Measurements from ENCODE around the gene CADPS. TPM values are rescaled to one million over a fixed set of nuclear protein-coding genes. Genes with fewer than 3 reads are reported as not detected.

CADPS gene
- total and polyA plus RNA-seq, 2 experiments from 2014 or later: 2.8 to 8.1 TPM

GRCh38 chr3:62735510-62735909 is 139.7 kb downstream of the CADPS start:
- H3K9me3 ChIP-seq (ENCODE audit: low read depth): no peaks in the 10 kb centered on the region
- no peaks in the 10 kb centered on the region for H3K4me1 ChIP-seq (ENCODE audit: insufficient read depth)
- no peak for DNase-seq (ENCODE audit: low spot score)
- no peaks in the 10 kb centered on the region for H3K27me3 ChIP-seq
- H2AFZ ChIP-seq: no peak overlapping the region
- 90% methylated on average over 1 of the region's 1 CpG for WGBS (ENCODE audit: low lambda C conversion rate, missing lambda C conversion rate)
- H3K27ac ChIP-seq: no peak overlapping the region
- H3K4me3 ChIP-seq: no peak overlapping the region
- H3K9me2 ChIP-seq (replicated peaks; ENCODE audit: insufficient read depth): no peaks in the 10 kb centered on the region
- H3K36me3 ChIP-seq (replicated peaks; ENCODE audit: insufficient read depth, low read depth): no peaks in the 10 kb centered on the region
- no peak for TF ChIP-seq EZH2 (IDR thresholded peaks at IDR 0.05; ENCODE audit: borderline replicate concordance)
- no peak for TF ChIP-seq EZH2phosphoT487 (IDR thresholded peaks at IDR 0.05; ENCODE audit: low read depth, severe bottlenecking, unreplicated experiment)
- TF ChIP-seq, protein P1, sequence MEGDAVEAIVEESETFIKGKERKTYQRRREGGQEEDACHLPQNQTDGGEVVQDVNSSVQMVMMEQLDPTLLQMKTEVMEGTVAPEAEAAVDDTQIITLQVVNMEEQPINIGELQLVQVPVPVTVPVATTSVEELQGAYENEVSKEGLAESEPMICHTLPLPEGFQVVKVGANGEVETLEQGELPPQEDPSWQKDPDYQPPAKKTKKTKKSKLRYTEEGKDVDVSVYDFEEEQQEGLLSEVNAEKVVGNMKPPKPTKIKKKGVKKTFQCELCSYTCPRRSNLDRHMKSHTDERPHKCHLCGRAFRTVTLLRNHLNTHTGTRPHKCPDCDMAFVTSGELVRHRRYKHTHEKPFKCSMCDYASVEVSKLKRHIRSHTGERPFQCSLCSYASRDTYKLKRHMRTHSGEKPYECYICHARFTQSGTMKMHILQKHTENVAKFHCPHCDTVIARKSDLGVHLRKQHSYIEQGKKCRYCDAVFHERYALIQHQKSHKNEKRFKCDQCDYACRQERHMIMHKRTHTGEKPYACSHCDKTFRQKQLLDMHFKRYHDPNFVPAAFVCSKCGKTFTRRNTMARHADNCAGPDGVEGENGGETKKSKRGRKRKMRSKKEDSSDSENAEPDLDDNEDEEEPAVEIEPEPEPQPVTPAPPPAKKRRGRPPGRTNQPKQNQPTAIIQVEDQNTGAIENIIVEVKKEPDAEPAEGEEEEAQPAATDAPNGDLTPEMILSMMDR (IDR thresholded peaks at IDR 0.05; ENCODE audit: poor library complexity): no peak
- H3K4me2 ChIP-seq: no peak overlapping the region
- no peaks in the 10 kb centered on the region for H3K79me2 ChIP-seq
- no peaks in the 10 kb centered on the region for H4K20me1 ChIP-seq (ENCODE audit: insufficient read depth, poor library complexity, severe bottlenecking)

DNA sequence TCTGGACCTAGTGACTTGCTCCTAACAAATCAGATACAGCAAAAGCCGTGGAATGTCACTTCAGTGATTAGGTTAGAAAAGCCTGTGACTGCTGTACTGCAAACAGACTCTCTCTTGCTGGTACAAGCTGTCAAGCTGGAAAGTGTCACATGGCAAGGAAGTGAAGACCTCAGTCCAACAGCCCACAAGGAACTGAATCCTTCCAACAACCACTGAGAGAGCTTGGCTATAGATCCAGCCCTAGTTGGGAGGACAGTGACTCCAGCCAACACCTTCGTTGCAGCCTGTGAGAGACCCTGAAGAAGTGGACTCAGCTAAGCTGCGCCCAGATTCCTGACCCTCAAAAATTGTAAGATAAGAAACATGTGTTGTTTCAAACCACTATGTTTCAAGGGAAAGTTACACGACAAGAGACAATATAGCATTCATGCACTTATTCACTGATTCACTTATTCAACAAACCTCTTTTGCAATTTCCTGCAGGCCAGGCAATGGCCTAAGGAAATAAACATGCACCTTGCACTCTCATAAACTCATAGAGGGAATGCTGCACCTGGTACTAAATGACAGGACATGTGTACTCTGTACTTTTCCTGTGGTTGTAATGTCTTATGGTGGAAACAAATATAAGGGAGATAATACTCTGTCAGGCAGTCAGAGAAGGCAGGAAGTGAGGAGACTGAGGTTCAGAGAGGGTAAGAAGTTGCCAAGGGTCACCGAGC is 142.9 kb downstream of the CADPS start:
- H3K27me3 ChIP-seq: no peaks in the 10 kb centered on the region
- H3K27ac ChIP-seq: peak overlapping the region; percentile 82
- H3K4me3 ChIP-seq: no peak overlapping the region
- H4K20me1 ChIP-seq (ENCODE audit: insufficient read depth, poor library complexity, severe bottlenecking): no peaks in the 10 kb centered on the region
- no peaks in the 10 kb centered on the region for H3K9me2 ChIP-seq (replicated peaks; ENCODE audit: insufficient read depth)
- DNase-seq (ENCODE audit: low spot score): peak; percentile 62
- no peaks in the 10 kb centered on the region for H3K36me3 ChIP-seq (replicated peaks; ENCODE audit: insufficient read depth, low read depth)
- TF ChIP-seq, protein P1 (IDR thresholded peaks at IDR 0.05; ENCODE audit: poor library complexity): no peak
- no peak for TF ChIP-seq EZH2phosphoT487 (IDR thresholded peaks at IDR 0.05; ENCODE audit: low read depth, severe bottlenecking, unreplicated experiment)
- no peak for TF ChIP-seq EZH2 (IDR thresholded peaks at IDR 0.05; ENCODE audit: borderline replicate concordance)
- no peak overlapping the region for H3K4me2 ChIP-seq
- H3K4me1 ChIP-seq (ENCODE audit: insufficient read depth): no peaks in the 10 kb centered on the region
- no peaks in the 10 kb centered on the region for H3K9me3 ChIP-seq (ENCODE audit: low read depth)
- 78% methylated on average over 5 of the region's 5 CpGs for WGBS (ENCODE audit: low lambda C conversion rate, missing lambda C conversion rate)
- H2AFZ ChIP-seq: no peak overlapping the region
- H3K79me2 ChIP-seq: no peaks in the 10 kb centered on the region

GRCh38 chr3:62727981-62728380 is 147.2 kb downstream of the CADPS start:
- DNase-seq (ENCODE audit: low spot score): no peak
- H3K4me1 ChIP-seq (ENCODE audit: insufficient read depth): no peaks in the 10 kb centered on the region
- H3K4me3 ChIP-seq: no peak overlapping the region
- H3K36me3 ChIP-seq (replicated peaks; ENCODE audit: insufficient read depth, low read depth): no peaks in the 10 kb centered on the region
- no peak overlapping the region for H3K4me2 ChIP-seq
- no peaks in the 10 kb centered on the region for H3K79me2 ChIP-seq
- H3K9me2 ChIP-seq (replicated peaks; ENCODE audit: insufficient read depth): no peaks in the 10 kb centered on the region
- H2AFZ ChIP-seq: no peak overlapping the region
- no peak for TF ChIP-seq EZH2 (IDR thresholded peaks at IDR 0.05; ENCODE audit: borderline replicate concordance)
- TF ChIP-seq, protein P1 (IDR thresholded peaks at IDR 0.05; ENCODE audit: poor library complexity): no peak
- TF ChIP-seq EZH2phosphoT487 (IDR thresholded peaks at IDR 0.05; ENCODE audit: low read depth, severe bottlenecking, unreplicated experiment): no peak
- H3K9me3 ChIP-seq (ENCODE audit: low read depth): no peaks in the 10 kb centered on the region
- H3K27me3 ChIP-seq: peaks cover 19% of the 10 kb centered on the region
- no peaks in the 10 kb centered on the region for H4K20me1 ChIP-seq (ENCODE audit: insufficient read depth, poor library complexity, severe bottlenecking)
- H3K27ac ChIP-seq: no peak overlapping the region
- WGBS (ENCODE audit: low lambda C conversion rate, missing lambda C conversion rate): 81% methylated on average over 5 of the region's 5 CpGs

Measured in hepatocyte (in vitro differentiated cells).